Measurements from ENCODE around the gene SNX9. TPM values are rescaled to one million over a fixed set of nuclear protein-coding genes. Genes with fewer than 3 reads are reported as not detected.

Gene SNX9
- total and polyA plus RNA-seq, 10 of the 15 experiments (the other 5 are each of a cell fraction or from before 2014, with no cell fraction given) = 0.03 to 2.0 (median 0.37) TPM

DNA sequence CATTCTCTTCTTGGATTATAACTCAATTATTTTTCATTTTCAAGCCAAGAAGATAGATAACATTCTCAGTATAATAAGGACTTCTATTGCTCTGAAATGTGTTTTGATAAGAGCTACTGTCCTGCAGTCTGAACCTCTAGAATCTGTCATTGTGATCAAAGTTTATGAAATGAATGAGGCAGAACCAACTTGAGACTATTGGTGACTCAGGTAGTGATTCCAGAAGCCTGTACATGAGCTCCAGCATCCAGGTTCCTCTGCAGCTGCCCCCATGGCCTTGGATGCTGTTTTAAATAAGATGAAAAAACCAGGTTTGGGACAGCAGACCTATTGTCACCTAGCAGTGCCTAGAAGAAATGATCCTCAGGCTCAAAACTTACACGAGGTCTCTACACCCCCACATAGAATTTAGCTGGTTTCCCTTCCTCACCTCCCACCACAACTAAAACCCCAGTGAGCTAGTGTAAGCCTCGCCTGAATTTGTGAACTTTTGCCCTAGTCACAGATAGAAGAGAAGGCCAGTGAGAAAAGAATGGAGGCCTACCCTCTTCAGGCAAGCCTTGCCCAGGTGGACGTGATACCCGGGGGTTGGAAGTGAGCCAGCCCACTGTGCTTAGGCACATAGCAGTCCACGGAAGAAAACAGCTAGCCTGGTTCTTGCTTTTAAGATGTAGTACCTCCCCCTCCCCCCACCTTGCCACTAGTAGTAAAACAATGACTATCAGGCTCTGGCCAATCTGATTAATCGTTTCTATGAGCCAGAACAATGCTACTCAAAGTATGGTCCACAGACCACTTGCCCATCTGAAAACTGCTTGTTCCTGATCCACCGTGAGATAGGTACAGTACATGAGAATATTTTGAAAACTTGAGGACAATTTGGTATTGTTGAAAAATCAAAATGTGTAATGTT lies 85.6 kb downstream of the SNX9 start (continued):
- 0 out of 2 replicates have a peak, but pooled peaks have one; percentile 27 for TF ChIP-seq IRF4 (IDR thresholded peaks at IDR 0.05; ENCODE audit: low read depth, low read length)
- TF ChIP-seq SP1 (IDR thresholded peaks at IDR 0.05; ENCODE audit: low read depth, low read length) = peak; percentile 8
- TF ChIP-seq RUNX3 (IDR thresholded peaks at IDR 0.05; ENCODE audit: low read length) = peak; percentile 74
- TF ChIP-seq, protein P1, sequence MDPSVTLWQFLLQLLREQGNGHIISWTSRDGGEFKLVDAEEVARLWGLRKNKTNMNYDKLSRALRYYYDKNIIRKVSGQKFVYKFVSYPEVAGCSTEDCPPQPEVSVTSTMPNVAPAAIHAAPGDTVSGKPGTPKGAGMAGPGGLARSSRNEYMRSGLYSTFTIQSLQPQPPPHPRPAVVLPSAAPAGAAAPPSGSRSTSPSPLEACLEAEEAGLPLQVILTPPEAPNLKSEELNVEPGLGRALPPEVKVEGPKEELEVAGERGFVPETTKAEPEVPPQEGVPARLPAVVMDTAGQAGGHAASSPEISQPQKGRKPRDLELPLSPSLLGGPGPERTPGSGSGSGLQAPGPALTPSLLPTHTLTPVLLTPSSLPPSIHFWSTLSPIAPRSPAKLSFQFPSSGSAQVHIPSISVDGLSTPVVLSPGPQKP (IDR thresholded peaks at IDR 0.05; ENCODE audit: low read depth, low read length) = no peak
- peak; percentile 76 for TF ChIP-seq ZNF24 (IDR thresholded peaks at IDR 0.05)
- TF ChIP-seq RBBP5 (conservative IDR thresholded peaks at IDR 0.05) = no peak
- TF ChIP-seq BHLHE40 (IDR thresholded peaks at IDR 0.05; ENCODE audit: borderline replicate concordance in 1 of 2, low read depth in 2 of 2, low read length in 1 of 2) = peak in 1 of 2 experiments; percentile 33; a peak in 2 of 4 replicates

DNA sequence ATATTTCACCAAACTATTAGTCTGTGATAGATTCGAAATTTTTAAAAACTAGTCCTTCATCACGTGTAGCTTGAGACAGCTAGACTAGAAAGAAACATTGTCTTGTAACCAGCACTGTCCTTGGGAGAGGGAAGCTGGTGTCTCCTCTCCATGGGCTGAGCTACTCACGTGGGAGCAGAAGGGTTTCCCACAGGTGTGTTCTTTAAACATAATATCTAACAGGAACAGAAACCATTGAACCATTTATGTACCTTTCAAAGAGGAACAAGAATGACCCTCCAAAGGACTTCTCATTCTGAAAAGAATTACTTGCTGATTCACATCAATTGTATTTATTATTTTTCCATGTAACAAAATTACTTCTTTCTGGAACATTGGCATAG lies 86.2 kb downstream of the SNX9 start:
- no peaks in the 10 kb centered on the region; the same call in 2 of the 3 replicates for H3K9me3 ChIP-seq (replicated peaks; ENCODE audit: control insufficient read depth, insufficient read depth, low read length)
- ChIA-PET POLR2A (no interaction called here), SMC1A (ENCODE audit: uncharacterized antibody, unreplicated experiment) (interaction anchor here (1.0 to 2.7 kb wide), 7 partner anchors 17 to 177 kb away, joined by 3 to 16 read pairs (median 3); no protein-coding TSS in a partner anchor), RAD21 (ENCODE audit: unreplicated experiment) (interaction anchor here (0.7 to 1.9 kb wide), 7 partner anchors 28 to 340 kb away, joined by 3 to 8 read pairs (median 3); no protein-coding TSS in a partner anchor), CTCF (interaction anchor here (0.9 to 1.7 kb wide), 7 partner anchors 28 to 594 kb away, joined by 3 to 6 read pairs (median 5); no protein-coding TSS in a partner anchor)
- H3K36me3 ChIP-seq (ENCODE audit: control insufficient read depth in 2 of 2, insufficient read depth in 2 of 2, low read length in 1 of 2) = no peaks in the 10 kb centered on the region; a peak in 1 of 4 replicates
- no peaks in the 10 kb centered on the region for H4K20me1 ChIP-seq (ENCODE audit: control insufficient read depth, insufficient read depth)
- H3K9ac ChIP-seq (ENCODE audit: control insufficient read depth, insufficient read depth, low read length) = no peak overlapping the region
- H3K27me3 ChIP-seq (replicated peaks in 1 of 2; ENCODE audit: control insufficient read depth in 2 of 2, insufficient read depth in 2 of 2, low read length in 1 of 2) = no peaks in the 10 kb centered on the region
- 0 out of 2 replicates have a peak overlapping the region, but pooled peaks have one; percentile 52 for H3K4me2 ChIP-seq (ENCODE audit: control insufficient read depth, insufficient read depth)
- H2AFZ ChIP-seq (ENCODE audit: control insufficient read depth, low read depth, low read length) = no peak overlapping the region
- WGBS (ENCODE audit: insufficient coverage, insufficient replicate concordance, low lambda C conversion rate, missing lambda C conversion rate) = 52% methylated on average over 3 of the region's 3 CpGs
- peaks cover 17% of the 10 kb centered on the region for H3K4me1 ChIP-seq (ENCODE audit: control insufficient read depth, insufficient read depth, low read length)
- intact Hi-C loops (cut with micrococcal nuclease; ENCODE audit: unreplicated experiment) (loop anchor here (10.0 kb wide), 1 partner anchor 166 kb away; no protein-coding TSS in a partner anchor), in situ Hi-C loops (cut with MboI) (no loop called here)
- peak; percentile 56 for ATAC-seq
- no TSS peak for BruUV-seq (replicated peaks)
- H3K4me3 ChIP-seq = no peak overlapping the region
- peak overlapping the region; percentile 11; the same call in 1 of the 2 replicates for H3K27ac ChIP-seq (ENCODE audit: control insufficient read depth, insufficient read depth)
- H3K79me2 ChIP-seq (ENCODE audit: control insufficient read depth, insufficient read depth, low read length) = no peaks in the 10 kb centered on the region
- FAIRE-seq = peak; percentile 62
- DNase-seq (ENCODE audit: low read depth, low spot score) = peak; percentile 36
- no peak for TF ChIP-seq TAF1 (IDR thresholded peaks at IDR 0.05; ENCODE audit: borderline replicate concordance, low read depth, low read length)
- TF ChIP-seq, protein P2, sequence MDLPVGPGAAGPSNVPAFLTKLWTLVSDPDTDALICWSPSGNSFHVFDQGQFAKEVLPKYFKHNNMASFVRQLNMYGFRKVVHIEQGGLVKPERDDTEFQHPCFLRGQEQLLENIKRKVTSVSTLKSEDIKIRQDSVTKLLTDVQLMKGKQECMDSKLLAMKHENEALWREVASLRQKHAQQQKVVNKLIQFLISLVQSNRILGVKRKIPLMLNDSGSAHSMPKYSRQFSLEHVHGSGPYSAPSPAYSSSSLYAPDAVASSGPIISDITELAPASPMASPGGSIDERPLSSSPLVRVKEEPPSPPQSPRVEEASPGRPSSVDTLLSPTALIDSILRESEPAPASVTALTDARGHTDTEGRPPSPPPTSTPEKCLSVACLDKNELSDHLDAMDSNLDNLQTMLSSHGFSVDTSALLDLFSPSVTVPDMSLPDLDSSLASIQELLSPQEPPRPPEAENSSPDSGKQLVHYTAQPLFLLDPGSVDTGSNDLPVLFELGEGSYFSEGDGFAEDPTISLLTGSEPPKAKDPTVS (IDR thresholded peaks at IDR 0.05; ENCODE audit: low read depth, low read length) = no peak
- peak in 1 of 2 experiments; percentile 21; a peak in 1 of 4 replicates for TF ChIP-seq IKZF2 (IDR thresholded peaks at IDR 0.05)
- TF ChIP-seq CHD2 (IDR thresholded peaks at IDR 0.05; ENCODE audit: borderline replicate concordance, low read depth, low read length) = no peak
- TF ChIP-seq, protein P3, sequence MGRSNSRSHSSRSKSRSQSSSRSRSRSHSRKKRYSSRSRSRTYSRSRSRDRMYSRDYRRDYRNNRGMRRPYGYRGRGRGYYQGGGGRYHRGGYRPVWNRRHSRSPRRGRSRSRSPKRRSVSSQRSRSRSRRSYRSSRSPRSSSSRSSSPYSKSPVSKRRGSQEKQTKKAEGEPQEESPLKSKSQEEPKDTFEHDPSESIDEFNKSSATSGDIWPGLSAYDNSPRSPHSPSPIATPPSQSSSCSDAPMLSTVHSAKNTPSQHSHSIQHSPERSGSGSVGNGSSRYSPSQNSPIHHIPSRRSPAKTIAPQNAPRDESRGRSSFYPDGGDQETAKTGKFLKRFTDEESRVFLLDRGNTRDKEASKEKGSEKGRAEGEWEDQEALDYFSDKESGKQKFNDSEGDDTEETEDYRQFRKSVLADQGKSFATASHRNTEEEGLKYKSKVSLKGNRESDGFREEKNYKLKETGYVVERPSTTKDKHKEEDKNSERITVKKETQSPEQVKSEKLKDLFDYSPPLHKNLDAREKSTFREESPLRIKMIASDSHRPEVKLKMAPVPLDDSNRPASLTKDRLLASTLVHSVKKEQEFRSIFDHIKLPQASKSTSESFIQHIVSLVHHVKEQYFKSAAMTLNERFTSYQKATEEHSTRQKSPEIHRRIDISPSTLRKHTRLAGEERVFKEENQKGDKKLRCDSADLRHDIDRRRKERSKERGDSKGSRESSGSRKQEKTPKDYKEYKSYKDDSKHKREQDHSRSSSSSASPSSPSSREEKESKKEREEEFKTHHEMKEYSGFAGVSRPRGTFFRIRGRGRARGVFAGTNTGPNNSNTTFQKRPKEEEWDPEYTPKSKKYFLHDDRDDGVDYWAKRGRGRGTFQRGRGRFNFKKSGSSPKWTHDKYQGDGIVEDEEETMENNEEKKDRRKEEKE (IDR thresholded peaks at IDR 0.05) = no peak
- no peak for TF ChIP-seq NFYB (IDR thresholded peaks at IDR 0.05; ENCODE audit: insufficient read depth, low read depth, low read length)
- no peak for TF ChIP-seq ZNF274 (IDR thresholded peaks at IDR 0.05; ENCODE audit: insufficient read depth, insufficient read length)
- no peak for TF ChIP-seq RAD21 (IDR thresholded peaks at IDR 0.05; ENCODE audit: insufficient read depth, low read depth, low read length)
- no peak for TF ChIP-seq NR2C2 (IDR thresholded peaks at IDR 0.05; ENCODE audit: borderline replicate concordance, control insufficient read depth, insufficient read length, low read depth)
